ENCODE data around the gene AIFM2. TPM values are rescaled to one million over a fixed set of nuclear protein-coding genes. Genes with fewer than 3 reads are reported as not detected.
A peak's percentile ranks its signal among the peaks of the same experiment; 100 is the strongest.
"Not testable (repeated sequence)": the region's sequence is repeated elsewhere in the genome, so short reads cannot be mapped to it uniquely, and the experiment has no call there.

Gene AIFM2
- total RNA-seq, 8 experiments from 2014 or later = 1.5 to 9.6 (median 4.2) TPM

DNA sequence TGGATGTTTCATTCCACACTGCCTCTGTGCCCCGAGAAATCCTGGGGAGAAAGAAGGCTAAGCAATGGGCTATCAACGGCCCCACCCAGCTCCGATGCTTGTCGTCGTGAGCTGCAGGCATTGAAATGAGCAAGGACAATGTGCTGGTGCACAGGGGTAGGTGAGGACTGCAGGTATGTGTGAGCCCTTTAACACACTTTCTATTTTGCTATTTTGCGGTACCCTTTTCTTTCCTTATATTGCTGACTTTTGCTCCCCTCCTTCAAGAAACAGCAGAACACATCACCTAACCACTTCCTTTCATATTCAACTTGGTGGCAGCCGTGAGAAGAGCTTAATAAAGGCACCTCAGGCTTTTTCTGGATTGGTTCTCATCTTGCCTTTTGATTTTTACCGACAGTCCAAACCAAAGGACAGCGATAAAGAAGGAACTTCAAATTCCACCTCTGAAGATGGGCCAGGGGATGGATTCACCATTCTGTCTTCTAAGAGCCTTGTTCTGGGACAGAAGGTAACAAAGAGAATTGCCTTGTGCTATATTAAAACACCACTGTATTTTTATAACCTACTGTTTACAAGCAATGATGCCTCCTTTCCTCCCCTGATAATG, 39.2 kb downstream of the AIFM2 start:
- Histone ChIP-seq H3K4me1 (replicated peaks in 1 of 2) (peaks cover 0 to 12% of the 10 kb centered on the region in 2 donors), H3K4me3 (no peak overlapping the region), H3K27ac (no peak overlapping the region)
- no peak for ATAC-seq (replicated peaks in 6 of 8)
- 60 to 100% (median 88%) methylated on average over 1 to 7 of the region's 9 CpGs; no CpG with 5 or more reads in 2 of the 10 experiments for WGBS, 10 experiments
- in situ Hi-C loops (cut with MboI; ENCODE audit: low pct_unique_long_range_greater_than_20kb in 2 of 9, low sequenced_read_pairs in 9 of 9, unreplicated experiment in 9 of 9) = no loop called here

- Histone ChIP-seq H3K27ac (no peak overlapping the region), H3K4me3 (no peak overlapping the region), H3K4me1 (replicated peaks in 1 of 2) (peaks cover 0 to 12% of the 10 kb centered on the region in 2 donors)
- WGBS, 10 experiments = 83 to 100% (median 97%) methylated on average over 1 to 6 of the region's 7 CpGs; no CpG with 5 or more reads in 4 of the 10 experiments
- in situ Hi-C loops (cut with MboI; ENCODE audit: low pct_unique_long_range_greater_than_20kb in 2 of 9, low sequenced_read_pairs in 9 of 9, unreplicated experiment in 9 of 9) = no loop called here
- no peak for ATAC-seq (replicated peaks in 6 of 8)
Observed at GRCh38 chr10:70092389-70092718, 40.3 kb downstream of the AIFM2 start.

DNA sequence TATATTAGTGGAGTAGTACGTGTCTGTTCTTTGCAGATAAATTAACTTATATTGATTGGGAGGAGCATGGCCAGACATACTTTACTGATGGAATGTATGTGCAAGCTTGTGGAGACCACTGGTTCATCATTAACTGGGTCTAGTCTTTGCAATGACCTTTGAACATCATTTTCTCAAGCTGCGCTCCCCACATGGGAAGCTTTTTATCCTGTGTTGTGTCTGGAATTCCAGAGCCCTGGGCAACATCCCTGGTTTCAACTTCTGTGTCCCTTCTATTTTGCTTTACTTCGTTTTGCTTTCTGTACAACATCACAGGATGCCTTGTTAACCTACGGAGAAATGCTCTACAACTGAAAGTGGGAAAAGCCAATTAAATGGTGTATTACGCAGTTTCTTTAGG, 41.7 kb downstream of the AIFM2 start:
- ATAC-seq (replicated peaks in 6 of 8) = no peak
- 30 to 100% (median 90%) methylated on average over 1 to 5 of the region's 5 CpGs; no CpG with 5 or more reads in 1 of the 10 experiments for WGBS, 10 experiments
- Histone ChIP-seq H3K4me1 (replicated peaks in 1 of 2) (peaks cover 0 to 12% of the 10 kb centered on the region in 2 donors), H3K4me3 (no peak overlapping the region), H3K27ac (no peak overlapping the region)
- in situ Hi-C loops (cut with MboI; ENCODE audit: low pct_unique_long_range_greater_than_20kb in 2 of 9, low sequenced_read_pairs in 9 of 9, unreplicated experiment in 9 of 9) = no loop called here

DNA sequence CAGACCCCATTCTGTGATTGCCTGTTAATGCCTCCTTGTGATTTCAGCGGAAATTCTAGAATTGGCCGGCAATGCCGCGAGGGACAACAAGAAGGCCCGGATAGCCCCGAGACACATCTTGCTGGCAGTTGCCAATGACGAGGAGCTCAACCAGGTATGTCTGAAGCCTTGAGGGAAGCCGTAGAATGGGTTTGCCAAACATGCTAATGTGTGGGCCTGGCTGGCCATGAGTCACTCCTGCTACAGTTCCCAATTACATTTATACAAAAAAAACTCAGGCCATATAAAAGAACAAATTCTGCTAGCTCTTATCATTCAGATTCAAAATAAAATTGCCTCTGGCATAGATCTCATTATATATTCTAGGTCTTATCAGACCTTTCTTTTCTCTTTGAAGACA, 42.6 kb downstream of the AIFM2 start:
- in situ Hi-C loops (cut with MboI; ENCODE audit: low pct_unique_long_range_greater_than_20kb in 2 of 9, low sequenced_read_pairs in 9 of 9, unreplicated experiment in 9 of 9) = no loop called here

DNA sequence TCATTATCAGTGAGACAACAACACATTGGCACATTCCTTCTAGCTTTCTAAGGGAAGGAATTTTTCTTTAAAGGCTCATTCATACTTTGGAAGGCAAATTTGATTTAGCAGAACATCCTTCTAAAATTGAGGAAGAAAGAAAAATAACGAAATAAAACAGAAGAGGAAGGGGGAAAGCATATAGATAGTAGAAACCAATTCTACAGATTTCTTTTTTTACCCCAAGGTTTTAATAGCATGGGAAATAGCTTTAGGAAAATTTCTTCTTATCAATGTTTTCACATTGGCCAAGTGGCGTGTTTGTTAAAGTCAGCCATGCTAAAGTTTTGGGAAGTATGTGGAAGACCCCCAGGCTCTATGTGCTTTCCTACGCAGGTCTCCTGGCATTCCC, 44.3 kb downstream of the AIFM2 start:
- H3K4me3 ChIP-seq = no peak overlapping the region
- H3K4me1 ChIP-seq (replicated peaks in 1 of 2) = no peaks in the 10 kb centered on the region
- in situ Hi-C loops (cut with MboI; ENCODE audit: low pct_unique_long_range_greater_than_20kb in 2 of 9, low sequenced_read_pairs in 9 of 9, unreplicated experiment in 9 of 9) = no loop called here
- ATAC-seq (replicated peaks in 6 of 8) = no peak
- 67 to 100% (median 94%) methylated on average over 2 to 3 of the region's 3 CpGs; no CpG with 5 or more reads in 1 of the 10 experiments for WGBS, 10 experiments
- H3K27ac ChIP-seq = no peak overlapping the region

More for the DNA sequence above, 42.6 kb downstream of the AIFM2 start:
- H3K27ac ChIP-seq = no peak overlapping the region
- peaks cover 0 to 12% of the 10 kb centered on the region in 2 donors for H3K4me1 ChIP-seq (replicated peaks in 1 of 2)
- ATAC-seq (replicated peaks in 6 of 8) = peak in 3 of 8 experiments; percentile 29 to 73 (median 70)
- 47 to 100% (median 97%) methylated on average over 2 to 8 of the region's 8 CpGs; no CpG with 5 or more reads in 5 of the 10 experiments for WGBS, 10 experiments
- no peak overlapping the region for H3K4me3 ChIP-seq

DNA sequence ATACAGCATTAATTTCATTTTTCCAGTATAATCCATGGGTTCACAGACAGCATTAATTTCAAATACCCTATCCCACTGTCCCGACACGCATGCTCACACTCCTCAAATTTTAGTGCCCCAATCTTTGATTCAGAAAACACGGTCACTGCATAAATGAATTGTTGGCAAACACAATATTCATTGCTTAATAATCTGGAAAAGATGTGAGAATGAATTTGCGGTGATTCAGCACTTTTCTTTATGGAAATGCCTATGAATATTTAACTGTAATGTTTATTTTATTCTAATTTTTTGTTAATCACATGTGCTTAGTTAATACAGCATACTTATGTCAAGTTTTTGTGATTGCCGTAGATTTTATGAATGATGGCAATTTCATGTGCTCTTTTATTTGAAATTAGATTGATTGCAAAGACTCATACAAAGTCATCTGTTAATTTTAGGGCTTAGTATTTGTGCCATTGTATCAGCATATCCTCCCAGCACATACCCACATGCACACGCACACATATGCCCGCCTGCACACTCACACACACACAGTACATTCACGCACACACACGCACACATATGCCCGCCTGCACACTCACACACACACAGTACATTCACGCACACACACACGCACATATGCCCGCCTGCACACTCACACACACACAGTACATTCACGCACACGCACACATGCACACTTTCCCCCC, 44.9 kb downstream of the AIFM2 start:
- ATAC-seq (replicated peaks in 6 of 8) = peak in 3 of 8 experiments; percentile 71 to 83 (median 74)
- Histone ChIP-seq H3K27ac (no peak overlapping the region), H3K4me1 (replicated peaks in 1 of 2) (no peaks in the 10 kb centered on the region), H3K4me3 (no peak overlapping the region)
- WGBS, 10 experiments = 0 to 100% (median 77%) methylated on average over 1 to 15 of the region's 15 CpGs
- in situ Hi-C loops (cut with MboI; ENCODE audit: low pct_unique_long_range_greater_than_20kb in 2 of 9, low sequenced_read_pairs in 9 of 9, unreplicated experiment in 9 of 9) = no loop called here

GRCh38 chr10:70085975-70086613, 46.5 kb downstream of the AIFM2 start:
- in situ Hi-C loops (cut with MboI; ENCODE audit: low pct_unique_long_range_greater_than_20kb in 2 of 9, low sequenced_read_pairs in 9 of 9, unreplicated experiment in 9 of 9) = no loop called here
- ATAC-seq (replicated peaks in 6 of 8) = no peak

GRCh38 chr10:70084189-70084588, 48.4 kb downstream of the AIFM2 start:
- no peak overlapping the region for H3K27ac ChIP-seq
- H3K4me3 ChIP-seq = no peak overlapping the region
- no peak for ATAC-seq (replicated peaks in 6 of 8)
- WGBS, 10 experiments = 40 to 100% (median 94%) methylated on average over 1 to 6 of the region's 6 CpGs; no CpG with 5 or more reads in 2 of the 10 experiments
- no peaks in the 10 kb centered on the region for H3K4me1 ChIP-seq (replicated peaks in 1 of 2)
- in situ Hi-C loops (cut with MboI; ENCODE audit: low pct_unique_long_range_greater_than_20kb in 2 of 9, low sequenced_read_pairs in 9 of 9, unreplicated experiment in 9 of 9) = no loop called here

More at GRCh38 chr10:70085975-70086613, 46.5 kb downstream of the AIFM2 start:
- no peak overlapping the region for H3K4me3 ChIP-seq
- H3K27ac ChIP-seq = no peak overlapping the region
- 82 to 100% (median 94%) methylated on average over 1 to 3 of the region's 3 CpGs; no CpG with 5 or more reads in 2 of the 10 experiments for WGBS, 10 experiments
- H3K4me1 ChIP-seq (replicated peaks in 1 of 2) = no peaks in the 10 kb centered on the region

GRCh38 chr10:70080789-70081188, 51.8 kb downstream of the AIFM2 start:
- 40 to 100% (median 82%) methylated on average over 1 of the region's 2 CpGs; no CpG with 5 or more reads in 4 of the 10 experiments for WGBS, 10 experiments

GRCh38 chr10:70078937-70079336, 53.7 kb downstream of the AIFM2 start:
- no peak for ATAC-seq (replicated peaks in 6 of 8)
- H3K4me3 ChIP-seq = no peak overlapping the region
- peaks cover 0 to 7% of the 10 kb centered on the region in 2 donors for H3K4me1 ChIP-seq (replicated peaks in 1 of 2)
- in situ Hi-C loops (cut with MboI; ENCODE audit: low pct_unique_long_range_greater_than_20kb in 2 of 9, low sequenced_read_pairs in 9 of 9, unreplicated experiment in 9 of 9) = no loop called here
- WGBS, 10 experiments = 51 to 96% (median 86%) methylated on average over 2 to 7 of the region's 7 CpGs; no CpG with 5 or more reads in 4 of the 10 experiments
- no peak overlapping the region for H3K27ac ChIP-seq

More at GRCh38 chr10:70080789-70081188, 51.8 kb downstream of the AIFM2 start:
- H3K4me3 ChIP-seq; in situ Hi-C loops (cut with MboI; ENCODE audit: low pct_unique_long_range_greater_than_20kb in 2 of 9, low sequenced_read_pairs in 9 of 9, unreplicated experiment in 9 of 9); H3K27ac ChIP-seq; H3K4me1 ChIP-seq (replicated peaks in 1 of 2): not testable (repeated sequence)
- ATAC-seq (replicated peaks in 6 of 8) = peak in 4 of 8 experiments; percentile 37 to 89 (median 59)

DNA sequence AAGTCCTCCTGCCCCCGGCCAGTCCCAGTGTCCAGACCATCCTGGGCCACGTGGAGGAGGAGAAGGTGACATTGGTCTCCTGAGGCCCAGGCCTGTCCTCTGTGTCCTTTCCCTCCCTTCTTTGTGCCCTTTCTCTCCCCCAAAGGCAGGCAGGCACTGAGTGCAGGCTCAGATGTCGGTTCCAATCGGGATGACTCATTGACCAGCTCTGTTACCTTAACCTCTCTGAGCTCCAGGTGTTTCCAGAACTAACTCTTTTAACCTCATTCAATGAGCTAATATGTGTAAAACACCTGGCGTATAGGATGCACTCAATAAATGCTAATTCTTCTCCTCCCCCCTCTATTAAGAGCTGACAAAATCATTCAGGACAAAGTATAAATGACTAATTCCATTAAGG, 54.3 kb downstream of the AIFM2 start:
- no peak for ATAC-seq (replicated peaks in 6 of 8)
- H3K27ac ChIP-seq = no peak overlapping the region

GRCh38 chr10:70074971-70075370, 57.7 kb downstream of the AIFM2 start:
- Histone ChIP-seq H3K27ac (no peak overlapping the region), H3K4me1 (replicated peaks in 1 of 2) (peaks cover 0 to 17% of the 10 kb centered on the region in 2 donors), H3K4me3 (no peak overlapping the region)
- no peak for ATAC-seq (replicated peaks in 6 of 8)
- 80 to 100% (median 80%) methylated on average over 1 to 2 of the region's 2 CpGs; no CpG with 5 or more reads in 5 of the 10 experiments for WGBS, 10 experiments
- in situ Hi-C loops (cut with MboI; ENCODE audit: low pct_unique_long_range_greater_than_20kb in 2 of 9, low sequenced_read_pairs in 9 of 9, unreplicated experiment in 9 of 9) = no loop called here

More for the DNA sequence above, 54.3 kb downstream of the AIFM2 start:
- WGBS, 10 experiments = 64 to 100% (median 92%) methylated on average over 1 to 5 of the region's 5 CpGs; no CpG with 5 or more reads in 3 of the 10 experiments
- Histone ChIP-seq H3K4me1 (replicated peaks in 1 of 2) (peaks cover 0 to 13% of the 10 kb centered on the region in 2 donors), H3K4me3 (no peak overlapping the region)
- in situ Hi-C loops (cut with MboI; ENCODE audit: low pct_unique_long_range_greater_than_20kb in 2 of 9, low sequenced_read_pairs in 9 of 9, unreplicated experiment in 9 of 9) = no loop called here

GRCh38 chr10:70074165-70074564, 58.5 kb downstream of the AIFM2 start:
- WGBS, 10 experiments = 18 to 100% (median 83%) methylated on average over 1 to 2 of the region's 2 CpGs; no CpG with 5 or more reads in 4 of the 10 experiments
- in situ Hi-C loops (cut with MboI; ENCODE audit: low pct_unique_long_range_greater_than_20kb in 2 of 9, low sequenced_read_pairs in 9 of 9, unreplicated experiment in 9 of 9) = no loop called here
- ATAC-seq (replicated peaks in 6 of 8) = no peak

More at GRCh38 chr10:70074165-70074564, 58.5 kb downstream of the AIFM2 start:
- Histone ChIP-seq H3K4me3 (no peak overlapping the region), H3K27ac (peak overlapping the region in 1 of 2 donors; percentile 2), H3K4me1 (replicated peaks in 1 of 2) (peaks cover 0 to 17% of the 10 kb centered on the region in 2 donors)

Data from motor neuron (in vitro differentiated cells).